DMS53 (cell line): ENCODE data around the gene GCNT2.
"Not testable (repeated sequence)": the region's sequence is repeated elsewhere in the genome, so short reads cannot be mapped to it uniquely, and the experiment has no call there.

Experiments used
- DNase-seq: peaks from one replicate; lab custom pipeline; 2025; lab: John Stamatoyannopoulos, UW

The GCNT2 gene

GRCh38 chr6:10610289-10610688 is 89.1 kb downstream of the GCNT2 start:
- no peak for DNase-seq

DNA sequence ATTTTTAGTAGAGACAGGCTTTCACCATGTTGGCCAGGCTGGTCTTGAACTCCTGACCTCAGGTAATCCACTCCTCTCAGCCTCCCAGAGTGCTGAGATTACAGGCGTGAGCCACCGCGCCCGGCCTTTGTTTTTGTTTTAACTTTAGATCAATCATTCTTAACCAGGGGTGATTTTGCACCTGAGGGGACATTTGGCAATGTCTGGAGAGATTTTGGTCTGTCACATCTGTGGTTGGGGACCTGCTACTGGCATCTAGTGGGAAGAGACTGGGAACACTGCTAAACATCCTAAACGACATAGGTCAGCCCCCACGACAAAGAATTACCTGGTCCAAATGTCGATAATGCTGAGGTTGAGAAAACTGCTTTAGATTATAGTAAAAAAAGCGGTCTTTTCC is 91.0 kb downstream of the GCNT2 start:
- DNase-seq, result no peak

DNA sequence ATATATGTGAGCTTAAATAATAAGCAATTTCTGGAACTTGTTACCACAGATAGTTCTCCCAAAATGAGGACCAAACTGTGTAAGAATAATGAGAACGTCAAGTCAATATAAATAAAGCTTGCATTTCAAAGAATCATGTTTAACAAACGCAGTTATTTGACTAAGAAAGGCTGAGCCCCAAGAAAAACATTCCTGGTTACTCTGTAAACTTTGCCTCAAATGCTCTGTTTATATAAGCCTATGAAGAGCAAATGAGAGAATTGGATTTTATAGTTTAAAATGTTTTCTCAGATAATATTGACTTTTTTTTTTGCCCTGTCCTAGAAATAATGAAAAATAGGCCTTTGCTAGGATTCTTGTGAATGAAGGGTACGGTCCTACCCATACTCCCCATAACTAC is 91.9 kb downstream of the GCNT2 start:
- peak; percentile 30 for DNase-seq

DNA sequence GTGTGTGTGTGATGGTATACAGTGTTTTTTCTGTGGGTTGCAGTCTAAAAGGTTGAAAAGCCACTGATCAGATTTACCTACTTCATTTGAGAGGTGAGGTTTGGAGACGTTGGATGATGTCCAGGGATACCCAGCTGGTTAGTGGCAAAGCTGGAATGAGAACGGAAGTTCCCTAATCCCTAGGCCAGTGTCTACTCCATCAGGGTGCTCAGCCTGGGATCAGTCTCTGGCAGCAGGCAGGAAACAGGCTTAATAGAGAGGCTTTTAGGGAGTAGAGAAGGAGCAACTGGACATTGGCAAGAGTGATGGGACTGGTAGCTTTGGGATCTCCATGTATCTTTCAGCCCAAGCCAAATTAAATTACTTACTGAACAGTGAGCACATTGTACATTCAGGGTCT is 92.6 kb downstream of the GCNT2 start:
- DNase-seq, result peak; percentile 64

- DNase-seq, result no peak
Observed at GRCh38 chr6:10615675-10616074, 94.5 kb downstream of the GCNT2 start.

GRCh38 chr6:10616266-10616665 is 95.1 kb downstream of the GCNT2 start:
- DNase-seq, result not testable (repeated sequence)

DNA sequence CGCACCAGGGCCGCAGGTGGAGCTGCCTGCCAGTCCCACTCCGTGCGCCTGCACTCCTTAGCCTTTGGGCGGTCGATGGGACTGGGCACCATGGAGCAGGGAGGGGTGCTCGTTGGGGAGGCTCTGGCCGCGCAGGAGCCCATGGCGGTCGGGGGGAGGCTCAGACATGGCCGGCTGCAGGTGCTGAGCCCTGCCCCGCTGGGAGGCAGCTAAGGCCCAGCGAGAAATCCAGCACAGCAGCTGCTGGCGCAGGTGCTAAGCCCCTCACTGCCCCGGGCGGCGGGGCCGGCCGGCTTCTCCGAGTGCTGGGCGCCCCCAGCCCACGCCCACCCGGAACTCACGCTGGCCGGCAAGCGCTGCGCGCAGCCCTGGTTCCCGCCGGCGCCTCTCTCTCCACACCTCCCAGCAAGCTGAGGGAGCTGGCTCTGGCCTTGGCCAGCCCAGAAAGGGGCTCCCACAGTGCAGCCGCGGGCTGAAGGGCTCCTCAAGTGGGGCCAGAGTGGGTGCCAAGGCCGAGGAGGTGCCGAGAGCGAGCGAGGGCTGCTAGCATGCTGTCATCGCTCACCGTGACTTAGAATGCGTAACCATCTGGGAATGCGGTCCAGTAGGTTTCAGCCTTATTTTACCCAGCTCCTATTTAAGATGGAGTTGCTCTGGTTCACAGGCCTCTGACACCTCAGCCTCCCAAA is 96.0 kb downstream of the GCNT2 start:
- no peak for DNase-seq

DNA sequence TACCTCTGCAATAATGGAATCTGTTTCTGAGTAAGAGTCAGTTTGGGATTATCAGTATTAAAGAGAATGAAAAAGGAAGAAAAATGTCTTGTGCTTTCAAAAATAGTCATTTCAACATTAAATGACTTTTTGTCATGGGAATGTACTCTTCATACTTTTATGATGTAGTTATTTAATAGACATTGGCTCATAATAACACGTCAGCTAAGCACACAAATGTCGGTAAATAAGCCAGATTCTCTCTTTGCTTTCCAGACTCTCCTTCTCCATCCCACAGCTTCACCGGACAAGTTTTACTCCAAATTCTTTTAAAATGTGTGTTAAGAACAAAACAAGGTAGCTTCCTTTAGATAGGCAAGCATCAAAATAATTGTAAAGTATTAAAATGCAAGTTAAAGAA is 97.3 kb downstream of the GCNT2 start:
- DNase-seq, result no peak

DNA sequence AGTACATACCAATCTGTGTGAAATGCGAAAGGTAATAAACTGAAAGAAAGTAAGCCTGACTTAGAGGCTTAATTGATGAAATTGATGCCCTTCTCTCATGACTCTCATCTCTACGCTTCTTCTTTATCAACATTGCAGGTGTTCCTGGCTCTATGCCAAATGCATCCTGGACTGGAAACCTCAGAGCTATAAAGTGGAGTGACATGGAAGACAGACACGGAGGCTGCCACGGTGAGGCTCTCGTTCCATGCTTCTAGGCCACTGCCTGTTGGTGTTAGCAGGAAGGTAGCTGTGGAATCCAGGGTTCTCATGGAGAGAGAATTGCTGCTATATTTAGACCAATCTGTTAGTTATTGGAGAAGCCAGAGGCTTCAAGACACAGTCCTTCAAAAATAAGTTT is 100.1 kb downstream of the GCNT2 start:
- DNase-seq, result no peak

GRCh38 chr6:10621847-10622246 is 100.7 kb downstream of the GCNT2 start:
- no peak for DNase-seq

- no peak for DNase-seq
Observed at GRCh38 chr6:10624836-10625235, 103.7 kb downstream of the GCNT2 start.

- no peak for DNase-seq
Observed at GRCh38 chr6:10626154-10626741, 105.1 kb downstream of the GCNT2 start.

GRCh38 chr6:10627800-10628199 is 106.6 kb downstream of the GCNT2 start:
- DNase-seq, result no peak

DNA sequence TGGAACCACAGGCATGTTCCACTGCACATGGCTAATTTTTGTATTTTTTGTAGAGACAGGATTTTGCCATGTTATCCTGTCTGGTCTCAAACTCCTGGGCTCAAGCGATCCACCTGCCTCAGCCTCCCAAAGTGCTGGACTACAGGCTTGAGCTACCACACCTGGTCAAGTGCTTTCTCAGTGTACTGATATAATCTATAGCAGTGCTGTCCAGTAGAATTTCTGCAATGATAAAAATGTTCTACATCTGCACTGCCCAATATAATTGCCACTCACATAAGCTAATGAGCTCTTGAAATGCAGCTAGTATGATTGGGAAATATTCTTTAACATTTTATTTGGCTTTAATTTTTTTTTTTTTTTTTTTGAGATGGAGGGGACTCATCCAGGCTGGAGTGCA is 109.0 kb downstream of the GCNT2 start:
- DNase-seq, result no peak

- peak; percentile 58 for DNase-seq
Observed at GRCh38 chr6:10633216-10633615, 112.1 kb downstream of the GCNT2 start.

DNA sequence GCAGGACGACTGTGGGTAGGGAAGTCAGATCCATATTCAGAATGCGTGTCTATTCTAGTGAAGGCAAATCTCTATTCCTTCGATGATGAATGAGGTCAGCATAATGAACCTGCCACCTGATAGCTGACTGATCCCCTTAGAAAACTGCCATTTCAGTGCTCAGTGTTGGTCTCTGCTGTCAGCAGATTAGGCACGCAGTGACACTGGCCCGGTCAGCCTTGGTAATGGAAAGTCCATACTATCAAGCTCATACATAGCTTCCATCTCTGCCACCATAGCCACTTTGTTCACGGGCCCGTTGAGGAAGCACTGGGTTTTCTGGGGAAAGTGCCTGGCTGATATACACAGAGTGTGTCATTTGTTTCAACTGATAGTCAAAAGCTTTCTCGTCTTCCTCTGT is 119.3 kb downstream of the GCNT2 start:
- no peak for DNase-seq

DNA sequence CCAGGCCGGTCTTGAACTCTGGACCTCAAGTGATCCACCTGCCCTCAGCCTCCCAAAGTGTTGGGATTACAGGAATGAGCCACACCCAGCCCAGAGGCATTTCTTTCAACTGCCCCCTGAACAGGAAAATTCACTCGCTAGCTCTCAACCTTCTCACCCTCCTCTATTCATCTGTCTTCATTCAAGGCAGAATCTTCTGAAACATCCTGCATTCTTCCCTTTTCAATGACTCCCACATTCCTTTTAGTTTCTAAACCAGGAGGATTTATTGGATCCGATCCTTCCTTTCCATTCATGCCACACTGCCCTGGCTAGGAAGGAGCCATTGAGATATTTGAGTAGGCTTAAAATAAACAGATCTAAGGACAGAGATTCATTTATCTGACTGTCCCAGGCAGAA is 120.4 kb downstream of the GCNT2 start:
- DNase-seq, result no peak

DNA sequence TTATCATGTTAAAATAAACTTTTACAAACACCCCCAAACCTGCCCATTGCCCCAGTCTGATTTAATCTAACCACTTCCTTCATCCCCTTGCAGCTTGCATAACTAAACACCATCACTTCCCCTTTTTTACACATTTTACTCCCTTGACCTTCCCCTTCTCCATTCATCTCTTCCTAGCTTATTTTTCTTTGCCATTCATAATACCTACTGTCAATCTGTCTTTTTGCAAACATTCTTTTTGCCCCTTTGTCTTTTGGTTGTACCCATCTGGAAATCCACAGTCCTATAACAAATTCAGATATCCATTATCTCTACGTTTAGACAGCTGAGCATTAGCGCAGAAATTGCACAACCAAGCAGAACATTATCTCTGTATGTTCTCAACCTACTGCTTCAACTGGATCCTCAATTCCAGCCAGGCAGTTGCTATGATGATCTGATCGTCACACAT is 122.1 kb downstream of the GCNT2 start:
- no peak for DNase-seq

GRCh38 chr6:10644225-10644624 is 123.1 kb downstream of the GCNT2 start:
- DNase-seq, result no peak

DNA sequence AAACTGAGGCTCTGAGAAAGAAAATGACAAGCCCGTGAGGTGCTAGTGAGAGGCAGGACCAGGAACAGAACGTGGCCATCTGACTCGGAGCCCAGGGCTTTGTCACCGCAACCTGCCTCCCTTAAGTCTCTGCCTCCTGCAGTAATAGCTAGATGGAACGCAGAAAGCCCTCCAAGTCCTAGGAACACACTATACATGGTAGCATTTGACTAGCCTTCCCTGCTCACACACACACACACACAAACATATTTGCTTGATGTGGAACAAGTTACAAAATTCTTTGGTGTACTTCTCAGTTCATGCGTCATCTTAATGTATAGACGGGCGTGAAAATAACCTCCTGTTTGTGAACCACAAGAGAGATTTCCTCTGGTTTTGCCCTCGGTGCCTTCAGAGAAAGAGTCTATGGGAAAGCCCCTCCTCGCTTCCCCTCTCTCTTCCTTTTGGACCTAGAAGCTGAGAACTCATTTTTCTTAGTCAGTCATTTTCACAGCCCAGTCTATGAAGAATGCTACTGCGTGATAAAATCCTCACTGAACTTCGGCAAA is 134.4 kb downstream of the GCNT2 start:
- no peak for DNase-seq

DNA sequence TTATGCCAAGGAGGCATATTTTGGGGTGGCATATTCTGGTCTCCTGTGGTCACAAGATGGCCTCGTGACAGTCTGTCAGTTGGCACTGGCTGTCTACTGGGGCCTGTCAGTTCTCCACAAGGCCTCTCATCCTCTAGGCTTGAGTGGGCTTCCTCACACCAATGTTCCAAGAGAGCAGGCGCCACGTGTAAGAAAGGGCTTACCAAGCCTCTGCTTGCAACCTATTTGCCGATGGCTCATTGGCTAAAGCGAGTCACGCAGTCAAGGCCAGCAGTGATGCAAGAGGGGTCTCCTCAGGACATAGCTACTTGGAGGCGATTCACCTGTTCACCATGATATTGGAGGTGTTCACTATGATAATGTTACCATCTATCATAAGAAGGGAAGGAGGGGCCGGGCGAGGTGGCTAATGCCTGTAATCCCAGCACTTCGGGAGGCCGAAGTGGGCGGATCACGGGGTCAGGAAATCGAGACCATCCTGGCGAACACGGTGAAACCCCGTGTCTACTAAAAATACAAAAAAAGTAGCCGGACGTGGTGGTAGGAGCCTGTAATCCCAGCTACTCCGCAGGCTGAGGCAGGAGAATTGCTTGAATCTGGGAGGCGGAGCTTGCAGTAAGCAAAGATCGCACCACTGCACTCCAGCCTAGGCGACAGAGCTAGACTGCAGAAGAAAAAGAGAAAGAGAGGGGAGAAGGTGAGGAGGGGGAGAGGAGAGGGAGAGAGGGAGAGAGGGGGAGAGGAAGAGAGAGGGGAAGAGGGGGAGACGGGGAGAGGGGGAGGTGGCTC is 138.0 kb downstream of the GCNT2 start:
- peak; percentile 62 for DNase-seq

DNA sequence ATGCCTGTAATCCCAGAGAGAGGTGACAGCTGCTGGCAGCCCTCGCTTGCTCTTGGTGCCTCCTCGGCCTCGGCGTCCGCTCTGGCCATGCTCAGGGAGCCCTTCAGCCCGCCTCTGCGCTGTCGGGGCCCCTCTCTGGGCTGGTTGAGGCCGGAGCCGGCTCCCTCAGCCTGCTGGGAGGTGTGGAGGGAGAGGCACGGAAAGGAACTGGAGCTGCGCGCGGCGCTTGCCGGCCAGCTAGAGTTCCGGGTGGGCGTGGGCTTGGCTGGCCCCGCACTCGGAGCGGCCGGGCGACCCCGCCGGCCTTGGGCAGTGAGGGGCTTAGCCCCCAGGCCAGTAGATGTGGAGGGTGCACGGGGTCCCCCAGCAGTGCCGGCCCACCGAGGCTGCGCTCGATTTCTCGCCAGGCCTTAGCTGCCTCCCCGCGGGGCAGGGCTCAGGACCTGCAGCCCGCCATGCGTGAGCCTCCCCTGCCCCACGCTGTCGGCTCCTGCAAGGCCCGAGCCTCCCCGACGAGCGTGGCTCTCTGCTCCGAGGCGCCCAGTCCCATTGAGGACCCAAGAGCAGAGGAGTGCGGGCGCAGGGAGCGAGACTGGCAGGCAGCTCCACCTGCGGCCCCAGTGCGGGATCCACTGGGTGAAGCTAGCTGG is 138.7 kb downstream of the GCNT2 start:
- peak; percentile 83 for DNase-seq
